Hepatocyte (in vitro differentiated cells): Measurements from ENCODE around the gene KLHL4.
"Not testable (repeated sequence)": the region's sequence is repeated elsewhere in the genome, so short reads cannot be mapped to it uniquely, and the experiment has no call there.

Experiments used
- CTCF ChIP-seq: fragments of 200-600 bp; sonication (generic); IDR thresholded peaks from 2 replicates; pipeline ENCODE4 v1.5.1; 2016; ENCODE audit warnings: antibody characterized with exemption, mild to moderate bottlenecking; ENCODE audit not compliant: poor library complexity
- EZH2 ChIP-seq: fragments of 200-600 bp; sonication (generic); IDR thresholded peaks from 2 replicates; pipeline ENCODE4 v1.6.1; 2016; ENCODE audit warnings: antibody characterized with exemption, mild to moderate bottlenecking, borderline replicate concordance
- EZH2phosphoT487 ChIP-seq: fragments of 200-600 bp; sonication (generic); IDR thresholded peaks from one replicate; pipeline ENCODE4 v1.6.1; 2018; ENCODE audit warnings: antibody characterized with exemption, mild to moderate bottlenecking, low read depth, moderate library complexity; ENCODE audit not compliant: unreplicated experiment, severe bottlenecking

DNA sequence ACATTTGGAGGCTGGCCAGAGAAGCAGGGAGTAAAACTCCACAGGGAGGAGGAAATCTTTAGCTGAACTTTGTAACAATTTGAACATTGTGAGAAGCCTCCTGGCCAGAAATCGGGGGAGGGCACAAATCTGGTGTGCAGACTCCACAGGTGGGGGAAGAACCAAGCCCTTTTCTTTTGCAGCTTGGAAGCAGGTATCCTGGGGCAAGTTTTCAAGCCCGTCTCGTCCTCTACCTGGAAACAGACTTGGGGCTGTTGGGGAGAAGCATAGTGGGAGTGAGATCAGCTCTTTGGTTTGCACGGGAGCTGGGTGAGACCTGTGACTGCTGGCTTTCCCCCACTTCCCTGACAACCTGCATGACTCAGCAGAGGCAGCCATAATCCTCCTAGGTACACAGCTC lies 123.8 kb downstream of the KLHL4 start:
- not testable (repeated sequence) for TF ChIP-seq CTCF, EZH2, EZH2phosphoT487
